Neural progenitor cell (in vitro differentiated cells): ENCODE data around the gene GHRH.

Source experiments
- EZH2 ChIP-seq: fragments of 200-600 bp; sonication (generic); IDR thresholded peaks from 2 replicates; pipeline ENCODE4 v1.6.1; 2017; ENCODE audit warnings: antibody characterized with exemption, mild to moderate bottlenecking, moderate library complexity
- EZH2phosphoT487 ChIP-seq: fragments of 200-600 bp; sonication (generic); IDR thresholded peaks from 2 replicates; pipeline ENCODE4 v1.6.1; 2017; ENCODE audit warnings: antibody characterized with exemption
- TF ChIP-seq, protein P1 (sequence below): fragments of 200-600 bp; sonication (generic); IDR thresholded peaks from 2 replicates; pipeline ENCODE4 v1.5.1; 2017; ENCODE audit warnings: antibody characterized with exemption, mild to moderate bottlenecking

DNA sequence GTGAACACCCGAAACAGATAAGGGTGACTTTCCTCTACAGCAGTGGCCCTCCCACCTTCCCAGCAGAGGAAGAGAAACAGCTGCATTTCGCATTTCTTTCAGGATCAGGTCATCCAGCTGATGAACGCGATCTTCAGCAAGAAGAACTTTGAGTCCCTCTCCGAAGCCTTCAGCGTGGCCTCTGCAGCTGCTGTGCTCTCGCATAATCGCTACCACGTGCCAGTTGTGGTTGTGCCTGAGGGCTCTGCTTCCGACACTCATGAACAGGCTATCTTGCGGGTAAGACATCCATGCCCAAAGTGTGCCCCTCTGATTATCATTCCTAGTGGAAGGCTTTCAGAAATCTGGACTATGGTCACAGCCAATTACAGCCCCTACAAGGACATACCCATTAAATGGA is 54.4 kb downstream of the GHRH start:
- TF ChIP-seq, protein P1, sequence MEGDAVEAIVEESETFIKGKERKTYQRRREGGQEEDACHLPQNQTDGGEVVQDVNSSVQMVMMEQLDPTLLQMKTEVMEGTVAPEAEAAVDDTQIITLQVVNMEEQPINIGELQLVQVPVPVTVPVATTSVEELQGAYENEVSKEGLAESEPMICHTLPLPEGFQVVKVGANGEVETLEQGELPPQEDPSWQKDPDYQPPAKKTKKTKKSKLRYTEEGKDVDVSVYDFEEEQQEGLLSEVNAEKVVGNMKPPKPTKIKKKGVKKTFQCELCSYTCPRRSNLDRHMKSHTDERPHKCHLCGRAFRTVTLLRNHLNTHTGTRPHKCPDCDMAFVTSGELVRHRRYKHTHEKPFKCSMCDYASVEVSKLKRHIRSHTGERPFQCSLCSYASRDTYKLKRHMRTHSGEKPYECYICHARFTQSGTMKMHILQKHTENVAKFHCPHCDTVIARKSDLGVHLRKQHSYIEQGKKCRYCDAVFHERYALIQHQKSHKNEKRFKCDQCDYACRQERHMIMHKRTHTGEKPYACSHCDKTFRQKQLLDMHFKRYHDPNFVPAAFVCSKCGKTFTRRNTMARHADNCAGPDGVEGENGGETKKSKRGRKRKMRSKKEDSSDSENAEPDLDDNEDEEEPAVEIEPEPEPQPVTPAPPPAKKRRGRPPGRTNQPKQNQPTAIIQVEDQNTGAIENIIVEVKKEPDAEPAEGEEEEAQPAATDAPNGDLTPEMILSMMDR = no peak
- TF ChIP-seq EZH2phosphoT487 = no peak
- no peak for TF ChIP-seq EZH2
